Gastrocnemius medialis (tissue), 4 donors: ENCODE data around the gene SLC7A14. TPM values are rescaled to one million over a fixed set of nuclear protein-coding genes. Genes with fewer than 3 reads are reported as not detected.

ENCODE experiments used
- ATAC-seq, 2 donors: fragments of 150-250 bp; one replicate each; pipeline ENCODE4 v1.9.1; 2016
- DNase-seq, 2 donors: peaks; one replicate each; pipeline ENCODE4 v3.0.0-alpha.2; 2019
- H3K27ac ChIP-seq, 4 donors: fragments of 200-600 bp; sonication (generic); 1 replicate in 1 of 4; 2 replicates in 3 of 4; pipeline ENCODE4 v1.5.1; 2016 to 2018; ENCODE audit warnings: mild to moderate bottlenecking in 2 of 4, moderate library complexity in 1 of 4
- H3K27me3 ChIP-seq, 3 donors: fragments of 200-600 bp; sonication (generic) in 2 of 3; 1 replicate in 1 of 3; 2 replicates in 2 of 3; pipeline versions ENCODE4 v1.5.1 to v1.6.0; 2016 to 2019; ENCODE audit warnings: mild to moderate bottlenecking in 1 of 3, moderate library complexity in 1 of 3
- H3K36me3 ChIP-seq, 2 donors: fragments of 200-600 bp; sonication (generic) in 1 of 2; one replicate each; pipeline ENCODE4 v1.5.1; 2017 to 2018
- H3K4me1 ChIP-seq, 2 donors: fragments of 200-600 bp; sonication (generic) in 1 of 2; one replicate each; pipeline ENCODE4 v1.5.1; 2016 to 2017; ENCODE audit warnings: mild to moderate bottlenecking in 2 of 2
- H3K4me3 ChIP-seq, 4 donors: fragments of 200-600 bp; sonication (generic) in 3 of 4; 1 replicate in 1 of 4; 2 replicates in 3 of 4; pipeline ENCODE4 v1.5.1; 2016 to 2019; ENCODE audit warnings: mild to moderate bottlenecking in 2 of 4
- H3K9me3 ChIP-seq, 3 donors: fragments of 200-600 bp; sonication (generic) in 2 of 3; 1 replicate in 1 of 3; 2 replicates in 2 of 3; pipeline ENCODE4 v1.5.1; 2016 to 2019
- POLR2A ChIP-seq, 2 donors: fragments of 450-650 bp; IDR thresholded peaks; one replicate each; pipeline ENCODE4 v1.6.1; 2017; ENCODE audit warnings: antibody characterized with exemption in 2 of 2, mild to moderate bottlenecking in 2 of 2, moderate library complexity in 2 of 2
- in situ Hi-C, 4 donors: fragments of 200-750 bp; cut with MboI; loops; one replicate each; pipeline versions ENCODE4 v1.15.0 to v1.8.0; 2017; ENCODE audit warnings: low sequenced_read_pairs in 4 of 4
- intact Hi-C: fragments of 100-400 bp; cut with DNase I; formaldehyde crosslinking; loops from one replicate; pipeline ENCODE4 v1.15.1; 2023; ENCODE audit warnings: low total_unique reads
- total RNA-seq, 4 donors: library from RNA; depleted of rRNA; stranded (reverse); fragments of >200 nt; gene quantifications; one replicate each; pipeline versions ENCODE4 v1.1.0 to v1.2.3, GENCODE V29; 2016
- TF ChIP-seq, protein P1 (sequence below), 5 experiments: fragments of 450-650 bp in 3 of 5; fragments of 200-600 bp in 2 of 5; sonication (generic) in 2 of 5; IDR thresholded peaks in 4 of 5; conservative IDR thresholded peaks in 1 of 5; 1 replicate in 4 of 5; 2 replicates in 1 of 5; pipeline ENCODE4 v1.5.1; 2016 to 2019; ENCODE audit warnings: antibody characterized with exemption in 5 of 5, mild to moderate bottlenecking in 3 of 5, moderate library complexity in 3 of 5

Gene SLC7A14
- total RNA-seq, 4 donors from 2014 or later = 0.02 TPM; not detected in 3

DNA sequence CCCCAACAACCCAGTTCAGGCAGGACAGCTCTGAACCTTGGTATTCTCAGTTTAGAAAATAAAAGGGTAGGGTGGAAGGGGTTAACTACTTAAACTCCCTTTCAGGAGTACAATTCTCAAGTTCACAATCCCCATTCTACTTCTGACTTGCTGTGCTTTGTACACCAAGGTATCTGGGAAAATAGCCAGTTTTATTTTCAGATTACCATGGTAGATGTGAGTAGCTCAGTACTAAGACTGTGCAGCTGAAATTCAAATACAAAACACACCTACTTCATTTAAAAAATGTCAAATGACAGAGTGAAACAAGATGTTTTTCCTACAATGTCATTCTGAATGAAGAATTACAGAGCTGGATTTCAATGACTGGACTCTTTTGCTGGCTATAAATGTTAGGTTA, 27.4 kb downstream of the SLC7A14 start:
- no peaks in the 10 kb centered on the region for H3K9me3 ChIP-seq
- no peak overlapping the region for H3K4me3 ChIP-seq
- no peaks in the 10 kb centered on the region for H3K36me3 ChIP-seq
- no peak overlapping the region for H3K27ac ChIP-seq
- DNase-seq (no peak), ATAC-seq (no peak)
- no peaks in the 10 kb centered on the region for H3K4me1 ChIP-seq
- intact Hi-C loops (no loop called here), in situ Hi-C loops (no loop called here)
- TF ChIP-seq POLR2A (IDR thresholded peaks at IDR 0.05) = no peak
- TF ChIP-seq, protein P1, sequence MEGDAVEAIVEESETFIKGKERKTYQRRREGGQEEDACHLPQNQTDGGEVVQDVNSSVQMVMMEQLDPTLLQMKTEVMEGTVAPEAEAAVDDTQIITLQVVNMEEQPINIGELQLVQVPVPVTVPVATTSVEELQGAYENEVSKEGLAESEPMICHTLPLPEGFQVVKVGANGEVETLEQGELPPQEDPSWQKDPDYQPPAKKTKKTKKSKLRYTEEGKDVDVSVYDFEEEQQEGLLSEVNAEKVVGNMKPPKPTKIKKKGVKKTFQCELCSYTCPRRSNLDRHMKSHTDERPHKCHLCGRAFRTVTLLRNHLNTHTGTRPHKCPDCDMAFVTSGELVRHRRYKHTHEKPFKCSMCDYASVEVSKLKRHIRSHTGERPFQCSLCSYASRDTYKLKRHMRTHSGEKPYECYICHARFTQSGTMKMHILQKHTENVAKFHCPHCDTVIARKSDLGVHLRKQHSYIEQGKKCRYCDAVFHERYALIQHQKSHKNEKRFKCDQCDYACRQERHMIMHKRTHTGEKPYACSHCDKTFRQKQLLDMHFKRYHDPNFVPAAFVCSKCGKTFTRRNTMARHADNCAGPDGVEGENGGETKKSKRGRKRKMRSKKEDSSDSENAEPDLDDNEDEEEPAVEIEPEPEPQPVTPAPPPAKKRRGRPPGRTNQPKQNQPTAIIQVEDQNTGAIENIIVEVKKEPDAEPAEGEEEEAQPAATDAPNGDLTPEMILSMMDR (IDR thresholded peaks at IDR 0.05 in 4 of 5, conservative IDR thresholded peaks at IDR 0.05 in 1 of 5) = no peak
- no peaks in the 10 kb centered on the region for H3K27me3 ChIP-seq

DNA sequence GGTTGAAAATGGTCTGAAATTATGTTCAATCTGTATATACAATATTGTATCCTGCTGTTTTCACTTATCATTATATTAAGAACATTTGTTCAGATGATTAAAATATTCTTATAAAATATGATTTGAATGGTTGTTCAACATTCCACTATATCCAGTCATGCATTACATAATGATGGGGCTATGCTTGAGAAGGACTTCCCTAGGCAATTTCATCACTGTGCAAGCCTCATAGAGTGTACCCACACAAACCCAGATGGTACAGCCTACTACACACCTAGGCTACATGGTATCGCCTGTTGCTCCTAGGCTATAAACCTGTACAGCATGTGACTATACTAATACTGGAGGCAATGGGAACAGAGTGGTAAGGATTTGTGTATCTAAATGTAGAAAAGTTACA, 30.5 kb downstream of the SLC7A14 start:
- intact Hi-C loops = no loop called here
- H3K9me3 ChIP-seq = no peaks in the 10 kb centered on the region
- no peaks in the 10 kb centered on the region for H3K27me3 ChIP-seq
- ATAC-seq (no peak), DNase-seq (no peak)
- no peak overlapping the region for H3K4me3 ChIP-seq
- no peaks in the 10 kb centered on the region for H3K36me3 ChIP-seq
- no peak for TF ChIP-seq POLR2A (IDR thresholded peaks at IDR 0.05)
- TF ChIP-seq, protein P1 (IDR thresholded peaks at IDR 0.05 in 4 of 5, conservative IDR thresholded peaks at IDR 0.05 in 1 of 5) = no peak
- in situ Hi-C loops = no loop called here
- no peaks in the 10 kb centered on the region for H3K4me1 ChIP-seq
- H3K27ac ChIP-seq = no peak overlapping the region

DNA sequence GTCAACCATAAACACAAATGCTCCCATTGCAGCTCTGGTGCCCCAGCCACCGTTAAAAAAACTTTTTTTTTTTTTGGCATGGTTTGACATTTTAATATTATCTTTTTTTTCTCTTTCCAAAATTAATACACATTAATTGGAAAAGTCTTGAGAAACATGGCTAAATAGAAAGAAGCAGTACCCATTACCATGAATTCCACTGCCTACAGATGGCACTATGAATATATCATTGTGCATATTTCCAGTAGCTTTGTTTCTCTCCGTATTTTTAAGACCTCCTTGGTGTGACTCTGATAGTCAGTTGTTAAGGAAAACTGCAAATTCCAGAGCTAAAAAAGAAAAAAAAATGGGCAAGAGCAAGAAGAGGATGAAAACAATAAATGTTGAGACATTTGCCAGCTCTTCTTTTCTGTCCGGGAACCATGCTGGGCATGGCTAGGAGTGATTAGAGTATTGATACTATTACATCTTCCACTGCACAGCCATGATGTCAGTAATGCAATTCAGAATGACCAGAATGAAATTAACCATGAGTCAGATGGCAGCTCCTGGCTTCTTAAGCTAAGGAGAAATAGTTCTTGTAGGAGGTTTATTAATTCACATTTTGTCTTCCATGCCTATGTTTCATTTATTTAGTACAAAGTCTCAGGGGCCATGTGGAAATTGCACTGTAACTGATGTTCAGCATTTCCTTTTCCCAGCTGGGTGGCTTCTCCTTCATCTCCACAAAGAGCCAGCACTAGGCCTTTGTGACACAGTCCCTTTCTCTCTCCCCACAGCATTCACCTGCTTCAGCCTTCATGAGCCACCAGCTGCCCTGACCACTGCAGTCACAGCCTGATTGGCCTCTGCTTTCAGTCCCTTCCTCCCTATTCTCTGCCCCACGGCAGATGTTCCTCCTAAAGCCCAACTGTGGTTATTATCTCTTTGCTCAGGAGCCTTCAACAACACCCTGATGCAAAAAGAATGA, 31.8 kb downstream of the SLC7A14 start:
- Histone ChIP-seq H3K4me3 (no peak overlapping the region), H3K9me3 (no peaks in the 10 kb centered on the region), H3K27me3 (no peaks in the 10 kb centered on the region), H3K36me3 (no peaks in the 10 kb centered on the region), H3K27ac (no peak overlapping the region), H3K4me1 (no peaks in the 10 kb centered on the region)
- DNase-seq = no peak
- intact Hi-C loops = no loop called here
- no peak for ATAC-seq
- no peak for TF ChIP-seq POLR2A (IDR thresholded peaks at IDR 0.05)
- TF ChIP-seq, protein P1 (IDR thresholded peaks at IDR 0.05 in 4 of 5, conservative IDR thresholded peaks at IDR 0.05 in 1 of 5) = no peak
- in situ Hi-C loops = no loop called here

DNA sequence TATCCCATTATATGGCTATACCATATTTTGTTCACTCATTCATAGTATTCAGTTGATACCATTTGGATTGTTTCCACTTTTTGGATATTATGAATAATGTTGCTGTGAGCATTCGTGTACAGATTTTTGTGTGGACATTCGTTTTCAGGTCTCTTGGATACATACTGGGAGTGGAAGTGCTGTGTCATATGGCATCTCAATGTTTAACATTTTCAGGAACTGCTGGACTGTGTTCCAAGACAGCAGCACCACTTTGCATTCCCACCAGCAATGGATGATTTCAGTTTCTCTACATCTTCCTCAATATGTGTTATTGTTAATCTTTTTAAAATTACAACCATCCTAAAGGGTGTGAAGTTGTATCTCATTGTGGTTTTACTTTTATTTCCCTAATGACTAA, 34.6 kb downstream of the SLC7A14 start:
- Histone ChIP-seq H3K4me1 (no peaks in the 10 kb centered on the region), H3K27ac (no peak overlapping the region), H3K4me3 (no peak overlapping the region), H3K36me3 (no peaks in the 10 kb centered on the region), H3K27me3 (no peaks in the 10 kb centered on the region), H3K9me3 (no peaks in the 10 kb centered on the region)
- no peak for ATAC-seq
- DNase-seq = no peak
- in situ Hi-C loops = no loop called here
- intact Hi-C loops = no loop called here
- TF ChIP-seq, protein P1 (IDR thresholded peaks at IDR 0.05 in 4 of 5, conservative IDR thresholded peaks at IDR 0.05 in 1 of 5) = no peak
- no peak for TF ChIP-seq POLR2A (IDR thresholded peaks at IDR 0.05)
